HEK293 (cell line): ENCODE data around the gene P2RY6.

Experiments used
- CTCF ChIA-PET: fragments of 350-600 bp; formaldehyde crosslinking; extraction: SDS; loops from one replicate; lab custom pipeline; 2021; ENCODE audit warnings: antibody characterized with exemption; lab: Yijun Ruan, JAX
- POLR2A ChIA-PET: fragments of 300-600 bp; formaldehyde crosslinking; extraction: SDS; loops from one replicate; lab custom pipeline; 2020; ENCODE audit warnings: antibody characterized with exemption, inconsistent platforms; lab: Yijun Ruan, JAX
- H3K27ac ChIP-seq: fragments of 200-500 bp; sonication (Bioruptor generic); 2 replicates; pipeline ENCODE4 v1.5.1; 2014; ENCODE audit warnings: low read depth, low read length, control low read depth, inconsistent platforms; ENCODE audit errors: extremely low read depth
- H3K36me3 ChIP-seq, 2 experiments: fragments of 200-500 bp in 1 of 2; sonication (Bioruptor generic) in 1 of 2; 1 replicate in 1 of 2; 2 replicates in 1 of 2; pipeline ENCODE4 v1.5.1; 2014 to 2017; ENCODE audit warnings: inconsistent platforms in 2 of 2, low read length in 2 of 2; ENCODE audit not compliant: control insufficient read depth in 2 of 2, insufficient read depth in 1 of 2
- H3K4me1 ChIP-seq: fragments of 200-500 bp; sonication (Bioruptor generic); 2 replicates; pipeline ENCODE4 v1.5.1; 2014; ENCODE audit warnings: mild to moderate bottlenecking, low read length, inconsistent platforms; ENCODE audit not compliant: control insufficient read depth, insufficient read depth
- H3K4me3 ChIP-seq: 2 replicates; pipeline ENCODE4 v1.5.1; 2011; ENCODE audit warnings: low read depth, mild to moderate bottlenecking, control low read depth, low read length, moderate library complexity
- H3K9me3 ChIP-seq: fragments of 200-500 bp; sonication (Bioruptor generic); 2 replicates; pipeline ENCODE4 v1.5.1; 2014; ENCODE audit warnings: low read depth, low read length, inconsistent platforms; ENCODE audit not compliant: control insufficient read depth, insufficient read depth
- BCL11B ChIP-seq: fragments of 450-650 bp; formaldehyde crosslinking; IDR thresholded peaks from 2 replicates; pipeline ENCODE4 v1.5.1; 2016; ENCODE audit warnings: low read depth, missing biosample characterization, missing genetic modification characterization
- KLF9 ChIP-seq: fragments of 450-650 bp; formaldehyde crosslinking; IDR thresholded peaks from 2 replicates; pipeline ENCODE4 v1.5.1; 2016; ENCODE audit warnings: missing biosample characterization, missing genetic modification characterization, low read depth
- PRDM10 ChIP-seq: fragments of 450-650 bp; formaldehyde crosslinking; IDR thresholded peaks from 2 replicates; pipeline ENCODE4 v1.5.1; 2016; ENCODE audit warnings: missing biosample characterization, missing genetic modification characterization
- PRDM2 ChIP-seq: fragments of 450-650 bp; formaldehyde crosslinking; IDR thresholded peaks from 2 replicates; pipeline ENCODE4 v1.5.1; 2016; ENCODE audit warnings: missing biosample characterization, missing genetic modification characterization, borderline replicate concordance
- ZBTB44 ChIP-seq: fragments of 450-650 bp; IDR thresholded peaks from 2 replicates; pipeline ENCODE4 v1.5.1; 2018; ENCODE audit warnings: missing biosample characterization, mild to moderate bottlenecking, missing genetic modification characterization
- ZBTB48 ChIP-seq: fragments of 450-650 bp; formaldehyde crosslinking; IDR thresholded peaks from 2 replicates; pipeline ENCODE4 v1.5.1; 2016; ENCODE audit warnings: missing biosample characterization, missing genetic modification characterization
- ZNF10 ChIP-seq: fragments of 450-650 bp; formaldehyde crosslinking; IDR thresholded peaks from 2 replicates; pipeline ENCODE4 v1.5.1; 2017; ENCODE audit warnings: missing biosample characterization, missing genetic modification characterization
- ZNF138 ChIP-seq: fragments of 450-650 bp; formaldehyde crosslinking; IDR thresholded peaks from 2 replicates; pipeline ENCODE4 v1.5.1; 2016; ENCODE audit warnings: missing biosample characterization, missing genetic modification characterization, borderline replicate concordance
- ZNF16 ChIP-seq: fragments of 450-650 bp; formaldehyde crosslinking; IDR thresholded peaks from 2 replicates; pipeline ENCODE4 v1.5.1; 2016; ENCODE audit warnings: low read depth, missing biosample characterization, missing genetic modification characterization
- ZNF24 ChIP-seq: fragments of 450-650 bp; formaldehyde crosslinking; IDR thresholded peaks from 2 replicates; pipeline ENCODE4 v1.5.1; 2016; ENCODE audit warnings: missing biosample characterization, missing genetic modification characterization
- ZNF404 ChIP-seq: fragments of 450-650 bp; formaldehyde crosslinking; IDR thresholded peaks from 2 replicates; pipeline ENCODE4 v1.5.1; 2017; ENCODE audit warnings: missing biosample characterization, missing genetic modification characterization
- ZNF488 ChIP-seq: fragments of 450-650 bp; formaldehyde crosslinking; IDR thresholded peaks from 2 replicates; pipeline ENCODE4 v1.5.1; 2016; ENCODE audit warnings: missing biosample characterization, missing genetic modification characterization
- ZNF585B ChIP-seq: fragments of 450-650 bp; formaldehyde crosslinking; IDR thresholded peaks from 2 replicates; pipeline ENCODE4 v1.5.1; 2016; ENCODE audit warnings: missing biosample characterization, missing genetic modification characterization
- ZNF621 ChIP-seq: fragments of 450-650 bp; formaldehyde crosslinking; IDR thresholded peaks from 2 replicates; pipeline ENCODE4 v1.5.1; 2017; ENCODE audit warnings: missing biosample characterization, missing genetic modification characterization
- ZNF785 ChIP-seq: fragments of 450-650 bp; formaldehyde crosslinking; IDR thresholded peaks from 2 replicates; pipeline ENCODE4 v1.5.1; 2016; ENCODE audit warnings: missing biosample characterization, missing genetic modification characterization
- ZSCAN18 ChIP-seq: fragments of 450-650 bp; formaldehyde crosslinking; IDR thresholded peaks from 2 replicates; pipeline ENCODE4 v1.5.1; 2016; ENCODE audit warnings: missing biosample characterization, missing genetic modification characterization

Gene P2RY6

GRCh38 chr11:73281796-73282660 lies 9.9 kb downstream of the P2RY6 start (continued):
- no peak for TF ChIP-seq PRDM2 (tag by site-specific recombination)
- no peak for TF ChIP-seq ZNF488
- TF ChIP-seq KLF9 (tag by site-specific recombination) = no peak
- no peak for TF ChIP-seq ZNF24 (tag by site-specific recombination)
- TF ChIP-seq ZSCAN18 = no peak
- TF ChIP-seq, all 188 proteins: peak for 0

- ChIA-PET POLR2A (no interaction called here), CTCF (interaction anchor here (0.7 to 2.1 kb wide), 5 partner anchors 9 to 40 kb away, joined by 4 to 9 read pairs (median 5); no protein-coding TSS in a partner anchor)
- Histone ChIP-seq H3K27ac (no peak overlapping the region), H3K9me3 (no peaks in the 10 kb centered on the region), H3K4me3 (no peak overlapping the region), H3K4me1 (no peaks in the 10 kb centered on the region), H3K36me3 (no peaks in the 10 kb centered on the region)
- no peak for TF ChIP-seq BCL11B (tag by site-specific recombination)
- TF ChIP-seq ZNF621 (tag by site-specific recombination) = no peak
- no peak for TF ChIP-seq ZNF404 (tag by site-specific recombination)
- TF ChIP-seq ZNF16 (tag by site-specific recombination) = no peak
- TF ChIP-seq PRDM10 (tag by site-specific recombination) = no peak
- TF ChIP-seq ZBTB44 = no peak
- no peak for TF ChIP-seq ZNF10 (tag by site-specific recombination)
- no peak for TF ChIP-seq ZSCAN18
- no peak for TF ChIP-seq ZBTB48
- no peak for TF ChIP-seq ZNF785 (tag by site-specific recombination)
- no peak for TF ChIP-seq ZNF585B (tag by site-specific recombination)
- no peak for TF ChIP-seq ZNF138
Measured at GRCh38 chr11:73283276-73284000, 11.3 kb downstream of the P2RY6 start.
